Measurements from ENCODE around the gene PPIC. TPM values are rescaled to one million over a fixed set of nuclear protein-coding genes. Genes with fewer than 3 reads are reported as not detected.

PPIC gene
- total RNA-seq, 1 experiment from 2014 or later, result 10.8 TPM

GRCh38 chr5:122981846-122982245, 54.7 kb downstream of the PPIC start:
- Histone ChIP-seq H4K91ac (ENCODE audit: insufficient read length, low read depth, low read length) (no peak overlapping the region), H3K4me2 (ENCODE audit: insufficient read depth, insufficient read length, low read length) (no peak overlapping the region), H3K9ac (ENCODE audit: extremely low read depth, insufficient read length, low read length) (no peak overlapping the region), H3K79me1 (ENCODE audit: insufficient read depth, low read depth, low read length, poor library complexity, severe bottlenecking) (no peaks in the 10 kb centered on the region), H3K79me2 (ENCODE audit: insufficient read depth, low read length) (no peaks in the 10 kb centered on the region), H2BK120ac (ENCODE audit: low read depth, low read length, poor library complexity, severe bottlenecking) (no peak overlapping the region), H3K18ac (ENCODE audit: insufficient read length, low read depth, low read length) (no peak overlapping the region), H2AFZ (ENCODE audit: low read length) (no peak overlapping the region), H2BK12ac (ENCODE audit: insufficient read length, low read depth, low read length) (no peak overlapping the region), H2BK15ac (ENCODE audit: low read depth, low read length) (no peak overlapping the region), H2BK20ac (ENCODE audit: low read depth, low read length, poor library complexity, severe bottlenecking) (no peak overlapping the region), H3K27ac (ENCODE audit: insufficient read length, low read depth, low read length) (no peak overlapping the region), H2BK5ac (ENCODE audit: insufficient read length, low read length) (no peak overlapping the region), H3K4me1 (ENCODE audit: insufficient read depth, low read length) (no peaks in the 10 kb centered on the region), H3K56ac (ENCODE audit: insufficient read length, low read depth, low read length) (no peak overlapping the region), H3K9me3 (ENCODE audit: control insufficient read depth, low read depth, low read length) (no peaks in the 10 kb centered on the region), H3K23me2 (ENCODE audit: insufficient read length, low read depth, low read length, poor library complexity, severe bottlenecking) (no peaks in the 10 kb centered on the region), H3K27me3 (ENCODE audit: insufficient read depth, low read length) (no peaks in the 10 kb centered on the region), H2AK5ac (ENCODE audit: insufficient read length, low read length) (no peak overlapping the region), H4K5ac (ENCODE audit: insufficient read length, low read depth, low read length) (no peak overlapping the region), H4K8ac (replicated peaks; ENCODE audit: insufficient read length, low read depth, low read length) (no peak overlapping the region), H3K23ac (ENCODE audit: insufficient read length, low read depth, low read length) (no peak overlapping the region), H3T11ph (ENCODE audit: low read length) (no peak overlapping the region), H3K14ac (ENCODE audit: insufficient read depth, low read length) (no peak overlapping the region), H3K4ac (ENCODE audit: low read depth, low read length) (no peak overlapping the region), H4K20me1 (ENCODE audit: control insufficient read depth, insufficient read depth, insufficient read length) (no peaks in the 10 kb centered on the region)
- DNase-seq, result no peak
- no peaks in the 10 kb centered on the region for H3K9me3 Mint-ChIP-seq
- H3K27me3 Mint-ChIP-seq (ENCODE audit: low read depth), result no peaks in the 10 kb centered on the region
- H3K36me3 Mint-ChIP-seq (ENCODE audit: insufficient read depth in 1 of 3, low read depth in 3 of 3), result no peaks in the 10 kb centered on the region
- no peak for TF ChIP-seq CTCF (conservative IDR thresholded peaks at IDR 0.05)
- H3K4me1 Mint-ChIP-seq, result no peaks in the 10 kb centered on the region
- WGBS (ENCODE audit: extremely low coverage, insufficient read length, low lambda C conversion rate), result no CpG with 5 or more reads among the region's 2 CpGs
- H3K27ac Mint-ChIP-seq, result no peak overlapping the region
- no peak overlapping the region for H3K4me3 Mint-ChIP-seq
